Hindlimb muscle (tissue), 1 donor: Measurements from ENCODE around the gene ATF4. TPM values are rescaled to one million over a fixed set of nuclear protein-coding genes. Genes with fewer than 3 reads are reported as not detected.
A peak's percentile ranks its signal among the peaks of the same experiment; 100 is the strongest.

Source experiments
- DNase-seq: peaks from one replicate; pipeline ENCODE4 v3.0.0-alpha.2; 2013
- polyA plus RNA-seq: library from polyadenylated mRNA; unstranded; fragments of 120-200 nt; gene quantifications from one replicate; pipeline ENCODE4 v1.2.1, GENCODE V29; 2013; ENCODE audit not compliant: insufficient read length

Gene ATF4, protein sequence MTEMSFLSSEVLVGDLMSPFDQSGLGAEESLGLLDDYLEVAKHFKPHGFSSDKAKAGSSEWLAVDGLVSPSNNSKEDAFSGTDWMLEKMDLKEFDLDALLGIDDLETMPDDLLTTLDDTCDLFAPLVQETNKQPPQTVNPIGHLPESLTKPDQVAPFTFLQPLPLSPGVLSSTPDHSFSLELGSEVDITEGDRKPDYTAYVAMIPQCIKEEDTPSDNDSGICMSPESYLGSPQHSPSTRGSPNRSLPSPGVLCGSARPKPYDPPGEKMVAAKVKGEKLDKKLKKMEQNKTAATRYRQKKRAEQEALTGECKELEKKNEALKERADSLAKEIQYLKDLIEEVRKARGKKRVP
- polyA plus RNA-seq: 326 TPM

DNA sequence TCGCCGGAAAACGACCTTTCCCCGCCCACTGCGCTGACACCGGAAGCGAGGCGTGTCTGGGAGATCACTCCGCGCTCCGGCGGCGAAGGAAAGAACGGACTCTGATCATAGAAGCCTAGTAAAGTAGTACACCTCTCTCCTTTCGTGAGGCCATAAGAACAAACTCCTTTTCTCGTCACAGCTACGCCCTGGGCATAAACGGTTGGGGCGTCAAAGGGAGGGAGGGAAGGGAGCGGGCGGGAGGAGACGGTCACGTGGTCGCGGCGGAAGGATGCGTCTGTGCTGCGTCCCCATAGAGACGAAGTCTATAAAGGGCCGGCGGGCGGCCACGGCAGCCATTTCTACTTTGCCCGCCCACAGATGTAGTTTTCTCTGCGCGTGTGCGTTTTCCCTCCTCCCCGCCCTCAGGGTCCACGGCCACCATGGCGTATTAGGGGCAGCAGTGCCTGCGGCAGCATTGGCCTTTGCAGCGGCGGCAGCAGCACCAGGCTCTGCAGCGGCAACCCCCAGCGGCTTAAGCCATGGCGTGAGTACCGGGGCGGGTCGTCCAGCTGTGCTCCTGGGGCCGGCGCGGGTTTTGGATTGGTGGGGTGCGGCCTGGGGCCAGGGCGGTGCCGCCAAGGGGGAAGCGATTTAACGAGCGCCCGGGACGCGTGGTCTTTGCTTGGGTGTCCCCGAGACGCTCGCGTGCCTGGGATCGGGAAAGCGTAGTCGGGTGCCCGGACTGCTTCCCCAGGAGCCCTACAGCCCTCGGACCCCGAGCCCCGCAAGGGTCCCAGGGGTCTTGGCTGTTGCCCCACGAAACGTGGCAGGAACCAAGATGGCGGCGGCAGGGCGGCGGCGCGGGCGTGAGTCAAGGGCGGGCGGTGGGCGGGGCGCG lies at the start of gene ATF4:
ATF4 (plus strand) TSS at position 337 of the 880 bp plus-strand sequence. CDS start 884 bp downstream, outside the sequence.
- DNase-seq: peak; percentile 83

DNA sequence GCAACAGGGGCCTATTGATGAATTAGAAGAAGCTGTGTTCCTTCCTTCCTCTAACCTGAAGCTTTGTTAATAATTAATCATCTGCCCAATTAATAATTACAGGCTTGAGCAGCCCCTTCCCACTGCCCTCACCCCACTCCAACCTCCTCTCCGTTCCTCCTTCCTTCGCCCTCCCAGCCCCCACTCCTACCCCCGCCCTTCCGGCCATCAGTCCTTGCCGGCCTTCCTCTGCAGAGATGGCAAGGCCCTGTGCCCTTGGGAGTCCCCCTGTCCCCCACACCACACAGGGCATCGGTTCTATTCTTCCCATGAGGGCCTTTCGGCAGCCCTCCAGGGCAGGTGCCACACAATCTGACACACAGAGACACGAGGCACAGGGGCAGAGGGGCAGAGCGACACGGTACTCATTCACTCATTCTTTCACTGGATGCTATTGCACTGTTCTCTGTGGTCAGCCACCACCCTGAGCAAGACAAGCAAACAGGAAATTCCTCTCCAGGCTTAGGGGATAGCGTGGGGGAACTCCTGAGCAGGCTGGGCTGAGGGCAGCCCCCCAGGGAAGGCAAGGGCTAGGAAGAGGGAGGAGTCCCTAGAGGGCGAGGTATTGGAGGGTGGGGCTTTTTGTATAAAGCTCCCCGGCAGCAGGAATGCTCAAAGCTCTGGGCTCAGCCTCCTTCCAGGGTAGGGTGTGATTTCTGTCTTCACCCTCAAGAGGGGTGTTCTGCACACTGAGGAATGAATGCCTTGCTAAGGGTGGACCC lies 48.8 kb upstream of the ATF4 start:
- DNase-seq: no peak

DNA sequence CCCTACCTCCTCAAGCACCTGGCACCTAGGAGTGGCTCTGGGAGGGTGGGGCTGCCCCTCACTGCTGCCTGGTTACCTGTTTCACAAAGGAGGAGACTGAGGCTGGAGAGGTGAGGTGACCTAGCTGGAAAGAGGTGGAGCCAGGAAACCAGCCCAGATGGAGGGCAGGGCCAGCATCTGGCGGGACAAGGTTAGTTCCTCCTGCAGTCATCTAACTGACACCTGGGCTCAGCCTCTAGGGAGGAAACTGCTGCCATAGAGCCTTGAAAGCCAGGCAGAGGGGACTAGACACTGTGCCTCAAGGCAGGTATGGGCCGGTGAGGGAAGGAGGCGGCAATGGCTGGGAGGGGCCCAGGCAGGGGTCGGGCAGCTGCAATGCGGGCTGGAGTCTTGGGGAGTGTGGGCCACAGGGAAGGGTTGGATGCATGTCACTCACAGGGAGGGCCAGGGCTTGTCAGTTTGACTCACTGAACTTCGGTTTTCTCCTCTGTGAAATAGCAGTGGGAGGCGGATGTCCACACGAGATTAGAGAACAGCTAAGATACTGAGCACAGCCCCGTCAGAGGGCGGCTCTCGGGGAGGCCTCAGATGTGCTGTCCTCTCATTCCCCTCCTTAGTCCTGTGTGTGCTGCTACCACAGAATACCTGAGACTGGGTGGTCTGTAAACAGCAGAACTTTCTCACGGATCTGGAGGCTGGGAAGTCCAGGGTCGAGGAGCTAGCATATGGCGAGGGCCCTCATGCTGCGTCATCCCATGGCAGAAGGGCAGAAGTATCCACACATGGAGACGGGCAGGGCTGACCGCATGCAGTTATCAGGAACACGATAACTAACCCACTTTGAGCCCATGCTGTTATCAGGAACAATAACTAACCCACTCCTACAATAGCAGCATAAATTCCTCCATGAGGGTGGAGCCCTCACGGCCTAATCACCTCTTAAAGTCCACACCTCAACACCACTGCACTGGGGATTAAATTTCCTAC lies 47.5 kb upstream of the ATF4 start:
- no peak for DNase-seq

DNA sequence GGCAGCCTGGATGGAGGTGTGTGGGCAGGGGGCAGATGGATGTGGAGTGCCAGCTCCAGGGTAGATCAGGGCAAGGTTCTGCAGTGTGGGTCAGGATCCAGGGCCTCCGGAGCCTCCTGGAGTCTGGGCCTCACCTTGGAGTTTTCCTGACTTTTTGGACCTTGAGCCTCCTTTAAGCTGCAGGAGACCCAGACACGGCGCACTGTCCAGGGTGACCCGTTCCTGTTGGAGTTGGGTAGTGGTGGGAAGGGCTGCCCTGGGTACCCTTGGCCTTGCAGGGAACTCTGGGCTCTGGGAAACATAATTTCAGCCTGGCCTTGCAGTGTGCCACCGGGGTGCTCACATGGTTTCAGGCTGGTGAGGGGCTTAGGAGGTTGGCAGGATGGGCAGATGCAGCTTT lies 46.5 kb upstream of the ATF4 start:
- no peak for DNase-seq

DNA sequence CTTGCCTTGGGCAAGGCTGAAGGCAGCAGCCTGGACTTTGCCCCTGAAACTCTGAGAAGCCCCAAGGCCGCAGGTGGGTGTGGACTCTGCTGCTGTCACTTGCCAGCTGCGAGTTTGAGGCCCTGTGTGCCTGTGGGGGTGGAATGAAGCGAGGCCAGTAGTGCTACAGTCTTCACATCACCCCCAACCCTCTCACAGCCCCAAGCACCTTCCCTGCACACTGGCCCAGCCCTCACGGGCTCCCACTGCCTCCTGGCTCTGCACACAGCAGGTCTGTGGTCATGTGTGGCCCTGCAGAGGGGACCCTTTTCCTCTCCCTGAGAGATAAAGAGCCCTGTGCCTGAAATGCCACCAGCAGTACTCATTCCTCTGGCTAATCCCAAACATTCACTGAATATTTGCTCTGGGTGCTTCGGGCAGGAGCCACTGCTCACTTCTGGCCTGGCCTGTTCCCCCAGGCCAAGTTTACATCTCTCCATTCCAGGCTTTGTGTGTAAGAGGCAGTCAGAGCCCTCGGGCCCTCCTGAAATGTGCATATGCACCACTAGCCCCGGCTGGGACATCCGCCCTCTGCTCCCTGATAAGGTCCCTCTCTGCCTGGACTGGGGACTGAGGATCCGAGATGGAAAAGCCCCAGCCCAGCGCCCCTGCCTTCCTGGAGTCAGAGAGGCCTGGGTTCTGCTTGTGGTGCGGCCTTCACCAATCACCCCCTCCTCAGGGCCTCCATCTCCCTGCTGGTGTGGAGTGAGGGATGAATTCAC lies 45.8 kb upstream of the ATF4 start:
- no peak for DNase-seq

DNA sequence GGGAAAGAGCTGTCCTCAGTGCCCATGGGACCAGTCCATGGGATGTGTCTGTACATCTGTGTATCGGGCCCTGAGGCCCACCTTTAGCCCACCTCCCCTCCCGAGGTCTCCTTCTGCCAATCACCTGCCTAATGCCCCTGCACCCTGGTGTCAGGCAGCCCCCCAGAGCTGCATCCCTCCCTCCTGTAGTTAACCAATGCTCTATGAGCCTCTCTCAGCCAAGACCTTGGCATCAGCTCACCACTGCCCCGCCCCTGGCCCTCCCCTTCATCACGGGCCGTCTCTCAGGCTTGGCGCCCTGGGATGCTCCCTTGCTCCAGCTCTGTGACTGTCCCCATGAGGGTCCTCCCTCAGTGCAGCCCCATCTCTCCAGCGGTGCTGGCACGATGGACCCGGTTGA lies 45.0 kb upstream of the ATF4 start:
- no peak for DNase-seq

DNA sequence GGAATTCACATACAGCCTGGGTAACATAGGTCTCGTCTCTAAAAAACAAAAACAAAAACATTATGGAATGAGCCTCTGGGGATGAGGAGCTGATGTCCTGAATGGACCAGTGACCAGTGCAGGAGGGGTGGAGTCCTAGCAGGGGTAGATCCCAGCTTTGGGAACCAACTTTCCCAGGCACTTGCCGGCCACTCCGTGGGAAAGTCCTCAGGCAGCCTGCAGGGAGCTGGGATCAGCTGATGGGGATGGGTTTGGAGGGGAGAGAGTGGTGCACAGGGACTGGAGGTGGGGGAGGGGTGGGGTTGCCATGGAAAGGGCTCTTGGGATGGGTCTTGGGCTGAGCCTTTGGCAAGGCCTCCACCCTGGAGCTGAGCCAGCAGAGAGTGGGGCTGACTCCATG lies 44.5 kb upstream of the ATF4 start:
- DNase-seq: no peak

DNA sequence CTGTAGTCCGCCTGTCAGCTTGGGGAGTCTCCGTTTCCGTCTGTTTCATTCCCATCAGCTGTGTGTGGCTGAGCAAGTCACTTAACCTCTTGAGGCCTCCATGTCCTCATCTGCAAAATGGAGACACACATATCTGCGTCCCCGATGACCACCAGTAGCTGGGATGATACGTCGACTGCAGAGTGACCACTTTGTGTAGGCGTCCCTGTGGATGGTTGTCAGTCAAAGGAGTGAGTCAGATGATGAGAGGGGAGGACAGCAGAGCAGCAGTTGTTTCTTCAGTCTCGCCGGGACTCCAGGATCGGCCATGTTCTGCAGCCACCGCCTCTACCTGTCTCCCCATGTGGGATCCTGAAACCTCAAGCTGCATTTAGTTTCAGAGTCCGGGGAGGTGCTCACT lies 43.7 kb upstream of the ATF4 start:
- no peak for DNase-seq

DNA sequence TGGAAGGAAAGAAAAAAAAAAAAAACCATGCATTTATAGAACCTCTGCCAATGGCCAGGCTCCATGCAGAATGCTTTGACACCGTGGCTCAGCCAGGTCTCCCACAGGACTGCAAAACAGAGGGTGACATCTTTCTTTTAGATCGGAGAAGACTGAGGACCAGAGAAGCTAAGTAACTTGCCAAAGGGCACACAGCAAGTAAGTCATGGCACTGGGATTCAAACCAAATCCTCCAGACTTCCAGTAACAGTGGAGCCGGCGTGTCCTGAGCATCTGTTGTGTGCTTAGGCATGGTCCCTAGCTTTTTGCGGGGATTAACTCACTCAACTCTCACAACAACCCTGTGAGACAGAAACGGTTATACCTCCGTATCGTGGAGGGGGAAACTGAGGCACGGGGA lies 42.8 kb upstream of the ATF4 start:
- no peak for DNase-seq

DNA sequence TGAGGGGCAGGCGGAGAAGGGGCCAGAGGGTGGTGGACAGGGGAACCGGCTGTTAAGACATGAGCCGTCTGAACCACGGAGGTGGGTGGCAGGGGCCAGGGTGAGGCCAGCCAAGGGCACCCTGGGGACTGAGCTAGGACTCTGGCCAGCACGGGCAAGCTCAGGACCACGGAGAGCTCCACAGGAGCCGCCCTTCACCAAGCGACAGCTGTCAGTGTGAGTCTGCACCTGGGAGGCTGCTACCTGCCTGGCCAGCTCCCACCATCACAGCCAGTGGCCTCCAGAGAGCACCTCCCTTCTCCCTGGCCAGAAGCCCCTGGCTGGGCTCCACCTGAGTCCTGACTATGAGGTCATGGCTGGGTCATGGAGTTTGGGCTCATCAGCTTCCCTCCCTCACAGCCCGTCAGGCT lies 41.9 kb upstream of the ATF4 start:
- no peak for DNase-seq

DNA sequence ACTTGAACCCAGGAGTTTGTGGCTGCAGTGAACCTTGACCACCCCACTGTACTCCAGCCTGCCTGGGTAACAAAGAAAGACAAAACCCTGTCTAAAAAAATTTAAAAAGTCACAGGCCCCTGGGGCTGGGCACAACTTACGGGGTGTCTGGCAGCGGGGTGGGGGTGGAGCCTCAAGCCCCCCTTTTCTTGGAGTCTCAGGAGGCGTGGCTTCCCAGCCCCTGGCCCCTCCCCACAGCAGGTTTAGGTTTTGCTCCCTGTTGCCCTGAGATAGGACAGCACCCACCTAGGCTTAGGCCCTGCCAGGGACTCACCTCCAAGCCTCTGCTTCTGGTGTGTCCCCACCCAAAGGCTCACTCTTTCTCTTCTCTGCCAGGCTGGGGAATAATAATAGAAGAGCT lies 41.1 kb upstream of the ATF4 start:
- DNase-seq: no peak

DNA sequence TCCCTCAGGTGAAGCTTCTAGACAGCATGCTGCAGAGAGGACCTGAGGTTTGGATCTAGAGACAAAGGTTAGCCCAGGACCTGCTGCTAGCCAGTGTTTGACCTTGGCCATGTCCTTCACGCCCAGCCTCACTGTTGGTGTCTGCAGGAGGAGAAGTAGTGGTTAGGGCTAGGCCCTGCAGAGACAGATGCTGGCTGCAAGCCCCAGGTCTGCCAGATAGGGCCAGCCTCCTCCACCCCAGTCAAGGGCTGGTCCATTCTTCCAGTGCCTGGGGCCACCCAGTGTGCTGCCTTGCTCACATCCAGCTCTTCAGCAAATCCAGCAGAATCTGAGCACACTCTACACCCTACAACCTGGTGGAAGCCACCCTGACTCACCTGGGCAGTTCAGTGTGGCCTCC lies 39.8 kb upstream of the ATF4 start:
- no peak for DNase-seq

DNA sequence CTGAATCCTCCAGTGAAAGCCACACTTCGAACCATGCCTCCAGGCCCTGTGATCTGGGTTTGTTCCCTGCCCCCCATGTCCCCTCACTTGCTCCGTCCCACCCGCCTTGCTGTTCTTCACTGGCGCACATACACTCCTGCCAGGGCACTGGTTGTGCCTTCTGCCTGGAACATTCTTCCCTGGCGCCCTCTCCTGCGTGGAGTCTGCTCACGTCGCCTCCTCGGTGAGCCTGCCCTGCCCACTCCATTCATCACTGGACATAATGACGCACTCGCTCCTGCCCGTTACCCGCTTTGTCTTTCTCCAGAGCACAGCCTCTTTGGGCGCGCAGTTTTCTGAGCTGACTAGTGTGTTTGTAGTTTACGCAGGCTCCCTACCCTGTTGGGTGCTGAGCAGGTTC lies 39.3 kb upstream of the ATF4 start:
- no peak for DNase-seq

DNA sequence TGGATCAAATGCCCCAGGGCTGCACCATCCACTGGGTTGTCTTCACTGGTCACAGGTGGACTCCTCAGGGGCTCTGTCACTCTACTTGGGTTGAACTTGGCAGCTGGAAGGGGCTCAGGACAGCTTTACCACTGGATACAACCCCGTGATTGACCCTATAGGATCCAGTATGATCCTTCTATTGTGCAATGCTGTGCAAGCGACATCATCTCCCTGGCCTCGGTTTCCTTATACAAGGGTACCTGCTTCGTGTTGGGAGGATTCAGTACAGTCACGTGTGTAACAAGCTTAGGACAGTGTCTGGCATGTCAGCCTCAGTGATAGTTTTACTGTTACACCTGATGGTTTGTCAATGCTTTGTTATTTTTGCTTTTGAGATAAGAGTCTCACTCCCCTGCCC lies 38.8 kb upstream of the ATF4 start:
- no peak for DNase-seq

DNA sequence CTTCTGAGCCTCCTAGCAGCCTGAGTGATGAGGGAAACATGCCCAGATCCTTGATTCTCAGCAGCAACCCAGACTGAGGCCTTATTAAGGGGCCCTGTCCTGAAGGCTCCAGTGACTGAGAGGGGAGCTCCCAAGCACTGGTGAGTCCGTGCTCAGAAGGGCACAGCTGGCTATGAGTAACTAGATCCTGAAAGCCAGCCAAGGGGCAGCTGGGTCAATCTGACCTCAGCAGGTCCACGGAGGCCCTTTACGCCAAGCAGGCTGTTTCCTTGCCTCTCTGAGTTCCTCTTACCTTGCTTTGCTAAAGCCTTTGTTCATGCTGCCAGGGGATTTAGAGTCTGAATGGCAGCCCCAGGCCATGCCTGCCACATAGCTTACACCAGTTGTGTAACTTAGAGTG lies 37.6 kb upstream of the ATF4 start:
- DNase-seq: no peak

DNA sequence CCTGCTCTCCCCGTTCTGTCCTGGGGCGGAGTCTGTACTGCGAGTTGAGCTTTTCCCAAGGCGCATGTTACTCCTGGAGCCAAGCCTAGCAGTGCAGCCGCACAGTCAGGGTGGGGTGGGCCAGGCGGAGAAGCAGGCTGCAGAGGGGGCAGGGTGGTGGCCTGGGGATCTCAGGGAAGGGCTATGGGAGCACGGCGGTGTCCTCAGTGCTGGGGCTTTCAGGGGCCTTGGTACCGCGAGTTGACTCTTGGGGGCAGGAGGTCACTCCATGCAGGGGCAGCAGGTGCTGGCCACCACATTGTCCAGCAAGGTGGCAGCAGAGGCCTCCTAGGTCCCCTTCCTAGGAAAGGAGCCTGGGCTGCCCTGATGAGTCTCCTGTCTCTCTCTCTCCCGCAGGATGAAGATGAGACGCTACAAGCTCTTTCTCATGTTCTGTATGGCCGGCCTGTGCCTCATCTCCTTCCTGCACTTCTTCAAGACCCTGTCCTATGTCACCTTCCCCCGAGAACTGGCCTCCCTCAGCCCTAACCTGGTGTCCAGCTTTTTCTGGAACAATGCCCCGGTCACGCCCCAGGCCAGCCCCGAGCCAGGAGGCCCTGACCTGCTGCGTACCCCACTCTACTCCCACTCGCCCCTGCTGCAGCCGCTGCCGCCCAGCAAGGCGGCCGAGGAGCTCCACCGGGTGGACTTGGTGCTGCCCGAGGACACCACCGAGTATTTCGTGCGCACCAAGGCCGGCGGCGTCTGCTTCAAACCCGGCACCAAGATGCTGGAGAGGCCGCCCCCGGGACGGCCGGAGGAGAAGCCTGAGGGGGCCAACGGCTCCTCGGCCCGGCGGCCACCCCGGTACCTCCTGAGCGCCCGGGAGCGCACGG lies 33.2 kb upstream of the ATF4 start:
- DNase-seq: no peak

DNA sequence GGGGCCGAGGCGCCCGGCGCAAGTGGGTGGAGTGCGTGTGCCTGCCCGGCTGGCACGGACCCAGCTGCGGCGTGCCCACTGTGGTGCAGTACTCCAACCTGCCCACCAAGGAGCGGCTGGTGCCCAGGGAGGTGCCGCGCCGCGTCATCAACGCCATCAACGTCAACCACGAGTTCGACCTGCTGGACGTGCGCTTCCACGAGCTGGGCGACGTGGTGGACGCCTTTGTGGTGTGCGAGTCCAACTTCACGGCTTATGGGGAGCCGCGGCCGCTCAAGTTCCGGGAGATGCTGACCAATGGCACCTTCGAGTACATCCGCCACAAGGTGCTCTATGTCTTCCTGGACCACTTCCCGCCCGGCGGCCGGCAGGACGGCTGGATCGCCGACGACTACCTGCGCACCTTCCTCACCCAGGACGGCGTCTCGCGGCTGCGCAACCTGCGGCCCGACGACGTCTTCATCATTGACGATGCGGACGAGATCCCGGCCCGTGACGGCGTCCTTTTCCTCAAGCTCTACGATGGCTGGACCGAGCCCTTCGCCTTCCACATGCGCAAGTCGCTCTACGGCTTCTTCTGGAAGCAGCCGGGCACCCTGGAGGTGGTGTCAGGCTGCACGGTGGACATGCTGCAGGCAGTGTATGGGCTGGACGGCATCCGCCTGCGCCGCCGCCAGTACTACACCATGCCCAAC lies 32.4 kb upstream of the ATF4 start:
- DNase-seq: no peak

DNA sequence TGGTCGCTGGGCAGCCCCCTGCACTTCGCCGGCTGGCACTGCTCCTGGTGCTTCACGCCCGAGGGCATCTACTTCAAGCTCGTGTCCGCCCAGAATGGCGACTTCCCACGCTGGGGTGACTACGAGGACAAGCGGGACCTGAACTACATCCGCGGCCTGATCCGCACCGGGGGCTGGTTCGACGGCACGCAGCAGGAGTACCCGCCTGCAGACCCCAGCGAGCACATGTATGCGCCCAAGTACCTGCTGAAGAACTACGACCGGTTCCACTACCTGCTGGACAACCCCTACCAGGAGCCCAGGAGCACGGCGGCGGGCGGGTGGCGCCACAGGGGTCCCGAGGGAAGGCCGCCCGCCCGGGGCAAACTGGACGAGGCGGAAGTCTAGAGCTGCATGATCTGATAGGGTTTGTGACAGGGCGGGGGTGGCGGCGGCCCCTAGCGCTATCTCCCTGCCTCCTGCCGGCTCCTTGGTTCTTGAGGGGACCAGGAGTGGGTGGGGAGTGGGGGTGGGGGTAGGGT lies 31.7 kb upstream of the ATF4 start:
- no peak for DNase-seq
